Mononuclear cell (primary cell): ENCODE results near the gene PHC2. TPM values are rescaled to one million over a fixed set of nuclear protein-coding genes. Genes with fewer than 3 reads are reported as not detected.

Experiments
- H3K27me3 ChIP-seq: 2 replicates; pipeline ENCODE4 v1.6.0; 2011; ENCODE audit warnings: low read length, control low read depth; ENCODE audit not compliant: insufficient read depth
- H3K4me1 ChIP-seq: 2 replicates; pipeline ENCODE4 v1.5.1; 2011; ENCODE audit warnings: mild to moderate bottlenecking, low read length, control low read depth; ENCODE audit not compliant: insufficient read depth
- H3K4me3 ChIP-seq: 2 replicates; pipeline ENCODE4 v1.5.1; 2011; ENCODE audit warnings: mild to moderate bottlenecking, low read length, moderate library complexity
- H3K9me3 ChIP-seq: 2 replicates; pipeline ENCODE4 v1.5.1; 2011; ENCODE audit warnings: low read depth, mild to moderate bottlenecking, control low read depth, low read length
- total RNA-seq: library from RNA; depleted of rRNA; stranded (reverse); fragments of >200 nt; gene quantifications from one replicate; pipeline ENCODE4 v1.2.3, GENCODE V29; 2012

Gene PHC2
- total RNA-seq, 1 donor: 55.6 TPM

GRCh38 chr1:33378524-33378923 is 52.4 kb downstream of the PHC2 start:
- Histone ChIP-seq H3K27me3 (no peaks in the 10 kb centered on the region), H3K9me3 (no peaks in the 10 kb centered on the region), H3K4me1 (peaks cover 25% of the 10 kb centered on the region), H3K4me3 (no peak overlapping the region)

GRCh38 chr1:33377756-33378155 is 53.1 kb downstream of the PHC2 start:
- H3K9me3 ChIP-seq: no peaks in the 10 kb centered on the region
- no peaks in the 10 kb centered on the region for H3K27me3 ChIP-seq
- peaks cover 25% of the 10 kb centered on the region for H3K4me1 ChIP-seq
- no peak overlapping the region for H3K4me3 ChIP-seq

- H3K4me3 ChIP-seq: no peak overlapping the region
- H3K4me1 ChIP-seq: peaks cover 22% of the 10 kb centered on the region
- no peaks in the 10 kb centered on the region for H3K27me3 ChIP-seq
- no peaks in the 10 kb centered on the region for H3K9me3 ChIP-seq
Measured at GRCh38 chr1:33377013-33377412, 53.9 kb downstream of the PHC2 start.

- no peak overlapping the region for H3K4me3 ChIP-seq
- no peaks in the 10 kb centered on the region for H3K9me3 ChIP-seq
- no peaks in the 10 kb centered on the region for H3K27me3 ChIP-seq
- peaks cover 9% of the 10 kb centered on the region for H3K4me1 ChIP-seq
Measured at GRCh38 chr1:33375316-33375715, 55.6 kb downstream of the PHC2 start.

GRCh38 chr1:33374336-33375105 is 56.4 kb downstream of the PHC2 start:
- no peaks in the 10 kb centered on the region for H3K9me3 ChIP-seq
- no peaks in the 10 kb centered on the region for H3K27me3 ChIP-seq
- peaks cover 4% of the 10 kb centered on the region for H3K4me1 ChIP-seq
- H3K4me3 ChIP-seq: no peak overlapping the region

- Histone ChIP-seq H3K27me3 (no peaks in the 10 kb centered on the region), H3K9me3 (no peaks in the 10 kb centered on the region), H3K4me3 (no peak overlapping the region), H3K4me1 (peaks cover 4% of the 10 kb centered on the region)
Measured at GRCh38 chr1:33373606-33374005, 57.3 kb downstream of the PHC2 start.

GRCh38 chr1:33372677-33373076 is 58.2 kb downstream of the PHC2 start:
- no peaks in the 10 kb centered on the region for H3K27me3 ChIP-seq
- H3K4me3 ChIP-seq: no peak overlapping the region
- no peaks in the 10 kb centered on the region for H3K9me3 ChIP-seq
- peaks cover 4% of the 10 kb centered on the region for H3K4me1 ChIP-seq

- H3K9me3 ChIP-seq: no peaks in the 10 kb centered on the region
Measured at GRCh38 chr1:33372162-33372561, 58.7 kb downstream of the PHC2 start.

GRCh38 chr1:33371334-33371733 is 59.6 kb downstream of the PHC2 start:
- Histone ChIP-seq H3K27me3 (no peaks in the 10 kb centered on the region), H3K4me3 (no peak overlapping the region), H3K9me3 (no peaks in the 10 kb centered on the region), H3K4me1 (peaks cover 4% of the 10 kb centered on the region)

More at GRCh38 chr1:33372162-33372561, 58.7 kb downstream of the PHC2 start:
- Histone ChIP-seq H3K4me1 (peaks cover 7% of the 10 kb centered on the region), H3K27me3 (no peaks in the 10 kb centered on the region), H3K4me3 (no peak overlapping the region)

GRCh38 chr1:33370827-33371226 is 60.1 kb downstream of the PHC2 start:
- no peaks in the 10 kb centered on the region for H3K9me3 ChIP-seq

GRCh38 chr1:33370301-33370700 is 60.6 kb downstream of the PHC2 start:
- H3K9me3 ChIP-seq: no peaks in the 10 kb centered on the region
- H3K4me1 ChIP-seq: peaks cover 4% of the 10 kb centered on the region
- H3K27me3 ChIP-seq: no peaks in the 10 kb centered on the region
- no peak overlapping the region for H3K4me3 ChIP-seq

More at GRCh38 chr1:33370827-33371226, 60.1 kb downstream of the PHC2 start:
- Histone ChIP-seq H3K4me1 (peaks cover 4% of the 10 kb centered on the region), H3K4me3 (no peak overlapping the region), H3K27me3 (no peaks in the 10 kb centered on the region)

GRCh38 chr1:33369764-33370163 is 61.1 kb downstream of the PHC2 start:
- H3K9me3 ChIP-seq: no peaks in the 10 kb centered on the region
- H3K4me1 ChIP-seq: peaks cover 4% of the 10 kb centered on the region
- no peaks in the 10 kb centered on the region for H3K27me3 ChIP-seq
- no peak overlapping the region for H3K4me3 ChIP-seq

- H3K9me3 ChIP-seq: no peaks in the 10 kb centered on the region
- peaks cover 4% of the 10 kb centered on the region for H3K4me1 ChIP-seq
- no peak overlapping the region for H3K4me3 ChIP-seq
- H3K27me3 ChIP-seq: no peaks in the 10 kb centered on the region
Measured at GRCh38 chr1:33369081-33369480, 61.8 kb downstream of the PHC2 start.

- no peaks in the 10 kb centered on the region for H3K27me3 ChIP-seq
- H3K4me1 ChIP-seq: peaks cover 4% of the 10 kb centered on the region
- H3K9me3 ChIP-seq: no peaks in the 10 kb centered on the region
- H3K4me3 ChIP-seq: no peak overlapping the region
Measured at GRCh38 chr1:33368431-33368830, 62.5 kb downstream of the PHC2 start.

- Histone ChIP-seq H3K27me3 (no peaks in the 10 kb centered on the region), H3K4me1 (peaks cover 4% of the 10 kb centered on the region), H3K9me3 (no peaks in the 10 kb centered on the region), H3K4me3 (no peak overlapping the region)
Measured at GRCh38 chr1:33367485-33368405, 63.1 kb downstream of the PHC2 start.
